Adrenal gland (tissue), 12 donors: Measurements from ENCODE around the gene PARVB. TPM values are rescaled to one million over a fixed set of nuclear protein-coding genes. Genes with fewer than 3 reads are reported as not detected.

Experiments used
- DNase-seq, 7 donors: peaks; one replicate each; pipeline ENCODE4 v3.0.0-alpha.2; 2019 to 2020
- H3K27ac ChIP-seq, 5 donors: fragments of 200-600 bp; sonication (generic) in 4 of 5; 1 replicate in 3 of 5; 2 replicates in 2 of 5; pipeline versions ENCODE4 v1.5.1 to v1.8.0; 2016 to 2020; ENCODE audit warnings: mild to moderate bottlenecking in 1 of 5
- H3K27me3 ChIP-seq: fragments of 200-600 bp; 2 replicates; pipeline ENCODE4 v1.8.0; 2021
- H3K36me3 ChIP-seq, 2 donors: fragments of 200-600 bp; replicated peaks in 1 of 2; 1 replicate in 1 of 2; 2 replicates in 1 of 2; pipeline versions ENCODE4 v1.5.1 to v1.8.0; 2018 to 2022
- H3K4me1 ChIP-seq, 2 donors: fragments of 200-600 bp; replicated peaks in 1 of 2; 1 replicate in 1 of 2; 2 replicates in 1 of 2; pipeline versions ENCODE4 v1.5.1 to v1.8.0; 2018 to 2021
- H3K4me3 ChIP-seq, 4 donors: fragments of 200-600 bp; sonication (generic) in 3 of 4; one replicate each; pipeline ENCODE4 v1.5.1; 2016 to 2018
- H3K9me3 ChIP-seq, 3 donors: fragments of 200-600 bp; sonication (generic) in 1 of 3; replicated peaks in 1 of 3; 1 replicate in 2 of 3; 2 replicates in 1 of 3; pipeline versions ENCODE4 v1.5.1 to v1.8.0; 2016 to 2021
- CTCF ChIP-seq, 6 experiments: fragments of 450-650 bp in 4 of 6; fragments of 200-600 bp in 2 of 6; sonication (generic) in 1 of 6; IDR thresholded peaks; 1 replicate in 5 of 6; 2 replicates in 1 of 6; pipeline versions ENCODE4 v1.5.1 to v1.8.0; 2016 to 2021; ENCODE audit warnings: antibody characterized with exemption in 6 of 6, mild to moderate bottlenecking in 2 of 6, moderate library complexity in 1 of 6
- POLR2A ChIP-seq, 2 donors: fragments of 450-650 bp; IDR thresholded peaks; one replicate each; pipeline ENCODE4 v1.6.1; 2017; ENCODE audit warnings: antibody characterized with exemption in 2 of 2, mild to moderate bottlenecking in 2 of 2, moderate library complexity in 1 of 2
- WGBS, 4 donors: extraction: QIAGEN DNeasy Blood & Tissue Kit in 2 of 4; methylation state at CpG; one replicate each; pipeline versions ENCODE4 v1.1.5 to v1.1.7; 2013 to 2017; 5-methylcytosine and 5-hydroxymethylcytosine counted together
- intact Hi-C, 2 donors: fragments of 100-400 bp; cut with DNase I; formaldehyde crosslinking; loops; one replicate each; pipeline versions ENCODE4 v1.14.1 to v1.15.0; 2022 to 2023
- polyA plus RNA-seq, 3 donors: library from polyadenylated mRNA; stranded (reverse); fragments of 200-250 nt in 2 of 3; fragments of 350-450 nt in 1 of 3; fragmentation: Illumina TruSeq in 1 of 3; extraction: RNeasy Lipid Tissue Mini Kit (QIAGEN cat#74804) in 1 of 3; gene quantifications; one replicate each; pipeline ENCODE4 v1.2.3, GENCODE V29; 2013 to 2014
- total RNA-seq, 9 donors: library from RNA; depleted of rRNA in 4 of 9; stranded (reverse); fragments of >200 nt in 4 of 9; fragments of 120-200 nt in 1 of 9; fragmentation: NEBNext Ultra II Directional in 1 of 9; extraction: Animal tissue kit (Norgen Biotek cat#: 25700) in 1 of 9; gene quantifications; one replicate each; pipeline versions ENCODE4 v1.1.0 to v1.2.4, GENCODE V29; 2013 to 2023
- donor health status: healthy with polysubstance abuse.
- donor health status: Bipolar disorder and iron deficiency.
- donor health status: DM: yes; HTN: yes; CAD: no.
- donor health status: DM: no; HTN: no; CAD: no.
- donor health status: DM: no; HTN: no; CAD: no.
- donor health status: DM: yes; HTN: yes; CAD: no.

Gene PARVB
- total and polyA plus RNA-seq, 12 donors, result 16.9 to 77.6 (median 45.9) TPM

- H3K4me1 ChIP-seq, result peaks cover 0 to 7% of the 10 kb centered on the region in 2 donors
- H3K27ac ChIP-seq, result no peak overlapping the region
- no peak overlapping the region for H3K4me3 ChIP-seq
- intact Hi-C loops, result no loop called here
- no peaks in the 10 kb centered on the region for H3K36me3 ChIP-seq
- peak in 2 of 7 donors; percentile 41 to 52 for DNase-seq
- no peaks in the 10 kb centered on the region for H3K27me3 ChIP-seq
- no peak for TF ChIP-seq POLR2A (IDR thresholded peaks at IDR 0.05)
- TF ChIP-seq CTCF (IDR thresholded peaks at IDR 0.05), result no peak
- no peaks in the 10 kb centered on the region for H3K9me3 ChIP-seq
- 58 to 65% (median 60%) methylated on average over 18 to 20 of the region's 20 CpGs for WGBS, 4 donors
Measured at GRCh38 chr22:44049486-44050231, 25.6 kb downstream of the PARVB start.

GRCh38 chr22:44050766-44051355, 26.8 kb downstream of the PARVB start:
- Histone ChIP-seq H3K27ac (peak overlapping the region in 1 of 5 donors; percentile 20), H3K27me3 (no peaks in the 10 kb centered on the region), H3K4me3 (no peak overlapping the region), H3K9me3 (no peaks in the 10 kb centered on the region), H3K4me1 (peaks cover 0 to 7% of the 10 kb centered on the region in 2 donors), H3K36me3 (no peaks in the 10 kb centered on the region)
- DNase-seq, result no peak
- intact Hi-C loops, result no loop called here
- no peak for TF ChIP-seq CTCF (IDR thresholded peaks at IDR 0.05)
- TF ChIP-seq POLR2A (IDR thresholded peaks at IDR 0.05), result no peak
- 79 to 86% (median 84%) methylated on average over 9 to 13 of the region's 13 CpGs for WGBS, 4 donors

- intact Hi-C loops, result no loop called here
- H3K4me1 ChIP-seq, result peaks cover 0 to 7% of the 10 kb centered on the region in 2 donors
- H3K27ac ChIP-seq, result peak overlapping the region in 1 of 5 donors; percentile 20
- TF ChIP-seq POLR2A (IDR thresholded peaks at IDR 0.05) (no peak), CTCF (IDR thresholded peaks at IDR 0.05) (no peak)
- no peaks in the 10 kb centered on the region for H3K36me3 ChIP-seq
- H3K9me3 ChIP-seq, result no peaks in the 10 kb centered on the region
- no peak for DNase-seq
- no peak overlapping the region for H3K4me3 ChIP-seq
- 76 to 89% (median 82%) methylated on average over 5 to 6 of the region's 6 CpGs for WGBS, 4 donors
- no peaks in the 10 kb centered on the region for H3K27me3 ChIP-seq
Measured at GRCh38 chr22:44051358-44051757, 27.3 kb downstream of the PARVB start.

DNA sequence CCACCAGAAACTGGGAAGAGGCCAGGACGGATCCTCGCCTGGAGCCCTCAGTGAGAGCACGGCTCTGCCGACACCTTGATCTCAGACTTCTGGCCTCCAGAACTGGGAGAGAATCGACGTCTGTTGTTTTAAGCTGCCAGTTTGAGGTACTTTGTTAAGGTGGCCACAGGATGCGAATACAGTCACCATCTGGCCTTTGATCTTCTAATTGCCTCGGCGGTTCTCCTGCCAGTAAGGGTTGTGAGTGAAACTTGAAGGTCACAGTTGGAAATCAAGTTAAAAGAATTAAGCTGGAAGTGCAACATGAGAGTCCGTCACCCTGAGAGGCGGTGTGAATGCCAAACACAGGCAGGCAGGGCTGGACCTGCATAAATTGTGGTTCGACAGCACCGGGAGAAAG, 27.9 kb downstream of the PARVB start:
- 79 to 89% (median 82%) methylated on average over 9 to 13 of the region's 13 CpGs for WGBS, 4 donors
- no peak for TF ChIP-seq CTCF (IDR thresholded peaks at IDR 0.05)
- no peak for TF ChIP-seq POLR2A (IDR thresholded peaks at IDR 0.05)
- H3K4me3 ChIP-seq, result no peak overlapping the region
- H3K4me1 ChIP-seq, result peaks cover 0 to 7% of the 10 kb centered on the region in 2 donors
- H3K27ac ChIP-seq, result no peak overlapping the region
- intact Hi-C loops, result no loop called here
- H3K36me3 ChIP-seq, result no peaks in the 10 kb centered on the region
- H3K9me3 ChIP-seq, result no peaks in the 10 kb centered on the region
- H3K27me3 ChIP-seq, result no peaks in the 10 kb centered on the region
- no peak for DNase-seq
